Measurements from ENCODE around the gene FPR2.

DNA sequence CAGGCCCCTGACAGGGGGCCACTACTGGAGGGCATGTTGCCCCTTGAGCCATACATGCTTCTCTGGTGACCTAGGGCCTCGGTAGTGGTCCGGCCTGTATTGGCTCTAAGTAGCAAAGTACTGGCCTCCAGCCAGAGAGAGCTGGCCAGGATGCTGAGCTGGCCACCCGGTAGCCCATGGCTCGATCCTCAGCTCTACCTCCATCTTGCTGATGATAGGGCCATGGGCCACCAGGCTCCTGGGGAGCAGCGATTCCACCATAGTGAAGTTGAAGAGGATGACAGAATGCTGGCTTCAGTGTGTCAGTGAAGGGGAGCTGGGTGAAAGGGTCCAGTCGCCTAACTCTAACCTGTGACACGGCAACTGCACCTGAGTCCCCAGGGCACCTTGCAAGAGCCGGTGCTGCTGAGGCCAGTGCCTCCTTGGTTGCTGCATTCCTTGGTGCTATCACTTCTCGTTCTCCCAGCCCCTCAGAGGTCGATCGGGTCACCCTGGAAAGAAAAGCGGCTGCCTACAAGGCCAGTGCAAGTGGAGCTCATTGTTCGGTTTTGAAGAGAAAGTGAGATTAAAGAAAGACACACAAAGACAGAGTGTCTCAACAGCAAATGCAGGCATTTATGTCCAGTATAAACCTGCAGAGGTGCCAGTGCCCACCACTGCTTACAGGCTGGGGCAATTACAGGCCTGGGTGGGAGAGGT, 38.9 kb downstream of the FPR2 start:
- TF ChIP-seq, protein P1, sequence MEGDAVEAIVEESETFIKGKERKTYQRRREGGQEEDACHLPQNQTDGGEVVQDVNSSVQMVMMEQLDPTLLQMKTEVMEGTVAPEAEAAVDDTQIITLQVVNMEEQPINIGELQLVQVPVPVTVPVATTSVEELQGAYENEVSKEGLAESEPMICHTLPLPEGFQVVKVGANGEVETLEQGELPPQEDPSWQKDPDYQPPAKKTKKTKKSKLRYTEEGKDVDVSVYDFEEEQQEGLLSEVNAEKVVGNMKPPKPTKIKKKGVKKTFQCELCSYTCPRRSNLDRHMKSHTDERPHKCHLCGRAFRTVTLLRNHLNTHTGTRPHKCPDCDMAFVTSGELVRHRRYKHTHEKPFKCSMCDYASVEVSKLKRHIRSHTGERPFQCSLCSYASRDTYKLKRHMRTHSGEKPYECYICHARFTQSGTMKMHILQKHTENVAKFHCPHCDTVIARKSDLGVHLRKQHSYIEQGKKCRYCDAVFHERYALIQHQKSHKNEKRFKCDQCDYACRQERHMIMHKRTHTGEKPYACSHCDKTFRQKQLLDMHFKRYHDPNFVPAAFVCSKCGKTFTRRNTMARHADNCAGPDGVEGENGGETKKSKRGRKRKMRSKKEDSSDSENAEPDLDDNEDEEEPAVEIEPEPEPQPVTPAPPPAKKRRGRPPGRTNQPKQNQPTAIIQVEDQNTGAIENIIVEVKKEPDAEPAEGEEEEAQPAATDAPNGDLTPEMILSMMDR (IDR thresholded peaks at IDR 0.05) = no peak
- TF ChIP-seq ZFX (IDR thresholded peaks at IDR 0.05; ENCODE audit: borderline replicate concordance) = no peak
